ENCODE data around the gene NT5E.

NT5E gene

DNA sequence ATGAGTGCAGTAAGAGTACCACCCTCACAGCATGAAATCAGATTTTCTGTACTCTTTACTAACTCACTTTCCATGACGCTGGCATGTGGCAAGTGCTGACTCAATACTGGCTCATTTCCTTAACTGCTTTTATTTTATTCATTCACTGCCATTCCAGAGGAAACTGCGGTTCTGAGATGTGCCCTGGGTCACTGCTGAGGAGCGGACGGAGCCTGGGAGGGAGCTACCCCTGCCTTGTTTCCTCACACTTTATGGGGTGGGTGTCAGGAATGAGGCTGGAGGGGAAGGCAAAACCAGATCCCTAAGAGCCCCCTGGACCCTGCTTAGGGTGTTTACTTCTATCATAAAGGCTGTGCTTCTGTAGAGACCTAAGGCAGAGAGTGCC, 14.4 kb downstream of the NT5E start:
- no peak overlapping the region for H3K4me3 ChIP-seq (ENCODE audit: low read depth, low read length)
- TF ChIP-seq, protein P1, sequence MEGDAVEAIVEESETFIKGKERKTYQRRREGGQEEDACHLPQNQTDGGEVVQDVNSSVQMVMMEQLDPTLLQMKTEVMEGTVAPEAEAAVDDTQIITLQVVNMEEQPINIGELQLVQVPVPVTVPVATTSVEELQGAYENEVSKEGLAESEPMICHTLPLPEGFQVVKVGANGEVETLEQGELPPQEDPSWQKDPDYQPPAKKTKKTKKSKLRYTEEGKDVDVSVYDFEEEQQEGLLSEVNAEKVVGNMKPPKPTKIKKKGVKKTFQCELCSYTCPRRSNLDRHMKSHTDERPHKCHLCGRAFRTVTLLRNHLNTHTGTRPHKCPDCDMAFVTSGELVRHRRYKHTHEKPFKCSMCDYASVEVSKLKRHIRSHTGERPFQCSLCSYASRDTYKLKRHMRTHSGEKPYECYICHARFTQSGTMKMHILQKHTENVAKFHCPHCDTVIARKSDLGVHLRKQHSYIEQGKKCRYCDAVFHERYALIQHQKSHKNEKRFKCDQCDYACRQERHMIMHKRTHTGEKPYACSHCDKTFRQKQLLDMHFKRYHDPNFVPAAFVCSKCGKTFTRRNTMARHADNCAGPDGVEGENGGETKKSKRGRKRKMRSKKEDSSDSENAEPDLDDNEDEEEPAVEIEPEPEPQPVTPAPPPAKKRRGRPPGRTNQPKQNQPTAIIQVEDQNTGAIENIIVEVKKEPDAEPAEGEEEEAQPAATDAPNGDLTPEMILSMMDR (IDR thresholded peaks at IDR 0.05; ENCODE audit: borderline replicate concordance, insufficient read depth, low read depth, low read length), result no peak

DNA sequence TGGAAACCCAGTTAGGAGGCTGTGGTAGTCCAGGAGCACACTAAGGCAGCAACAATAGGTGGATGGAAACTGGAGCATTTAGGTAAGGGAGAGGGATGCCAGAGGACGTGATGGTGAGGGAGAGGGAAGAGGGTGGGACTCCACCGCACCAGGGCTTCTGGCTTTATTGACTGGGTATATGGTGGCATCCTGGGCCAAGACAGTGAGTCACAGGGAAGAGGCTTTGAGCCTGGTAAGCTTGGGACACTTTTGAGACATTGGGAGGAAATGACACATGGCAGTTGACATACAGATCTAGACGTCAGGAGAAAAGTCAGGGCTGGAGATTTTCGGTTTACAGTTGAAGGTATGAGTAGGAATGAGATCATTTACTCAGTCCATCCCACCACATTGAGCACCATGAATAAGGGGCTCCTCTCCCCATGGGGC, 14.9 kb downstream of the NT5E start:
- H3K4me3 ChIP-seq (ENCODE audit: low read depth, low read length), result no peak overlapping the region
- TF ChIP-seq, protein P1 (IDR thresholded peaks at IDR 0.05; ENCODE audit: borderline replicate concordance, insufficient read depth, low read depth, low read length), result no peak

DNA sequence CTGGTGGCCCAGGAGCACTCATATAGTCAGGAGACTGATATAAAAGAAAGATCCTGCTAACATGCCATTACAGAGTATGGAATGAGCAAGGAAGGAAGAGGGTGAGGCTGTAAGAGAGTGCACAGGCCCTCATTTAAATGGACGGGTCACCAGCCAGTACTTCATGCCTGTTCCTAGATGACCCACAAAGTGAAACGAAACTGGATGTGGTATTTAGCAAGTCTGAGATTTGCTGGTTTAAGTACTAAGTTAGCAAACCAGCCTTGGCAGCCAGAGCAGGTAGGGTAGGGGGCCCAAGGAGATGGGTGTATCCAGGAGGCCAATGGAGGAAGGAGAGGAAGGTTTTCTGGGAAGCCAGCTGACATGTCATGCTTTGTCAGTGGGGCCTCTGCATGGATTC, 15.9 kb downstream of the NT5E start:
- TF ChIP-seq, protein P1 (IDR thresholded peaks at IDR 0.05; ENCODE audit: borderline replicate concordance, insufficient read depth, low read depth, low read length), result no peak
- no peak overlapping the region for H3K4me3 ChIP-seq (ENCODE audit: low read depth, low read length)

DNA sequence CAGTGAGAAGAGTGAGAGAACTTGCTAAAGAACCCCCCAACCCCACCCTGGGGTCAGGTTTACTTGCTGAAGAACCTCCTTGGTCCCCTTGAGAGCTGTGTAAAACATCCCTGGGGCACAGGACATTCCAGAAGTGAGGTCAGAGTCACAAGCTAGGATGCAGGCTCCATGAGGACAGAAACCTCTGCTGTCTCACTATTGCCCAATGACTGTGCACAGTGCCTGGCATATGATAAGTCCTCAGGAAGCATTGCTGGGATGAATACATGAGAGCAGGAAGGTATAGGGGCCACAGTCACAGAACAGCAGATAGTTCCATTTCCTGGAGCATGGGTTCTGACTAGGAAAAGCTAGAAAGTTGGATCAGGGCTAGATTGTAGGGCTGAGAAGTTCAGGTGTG, 18.4 kb downstream of the NT5E start:
- no peak overlapping the region for H3K4me3 ChIP-seq (ENCODE audit: low read depth, low read length)
- TF ChIP-seq, protein P1 (IDR thresholded peaks at IDR 0.05; ENCODE audit: borderline replicate concordance, insufficient read depth, low read depth, low read length), result no peak

DNA sequence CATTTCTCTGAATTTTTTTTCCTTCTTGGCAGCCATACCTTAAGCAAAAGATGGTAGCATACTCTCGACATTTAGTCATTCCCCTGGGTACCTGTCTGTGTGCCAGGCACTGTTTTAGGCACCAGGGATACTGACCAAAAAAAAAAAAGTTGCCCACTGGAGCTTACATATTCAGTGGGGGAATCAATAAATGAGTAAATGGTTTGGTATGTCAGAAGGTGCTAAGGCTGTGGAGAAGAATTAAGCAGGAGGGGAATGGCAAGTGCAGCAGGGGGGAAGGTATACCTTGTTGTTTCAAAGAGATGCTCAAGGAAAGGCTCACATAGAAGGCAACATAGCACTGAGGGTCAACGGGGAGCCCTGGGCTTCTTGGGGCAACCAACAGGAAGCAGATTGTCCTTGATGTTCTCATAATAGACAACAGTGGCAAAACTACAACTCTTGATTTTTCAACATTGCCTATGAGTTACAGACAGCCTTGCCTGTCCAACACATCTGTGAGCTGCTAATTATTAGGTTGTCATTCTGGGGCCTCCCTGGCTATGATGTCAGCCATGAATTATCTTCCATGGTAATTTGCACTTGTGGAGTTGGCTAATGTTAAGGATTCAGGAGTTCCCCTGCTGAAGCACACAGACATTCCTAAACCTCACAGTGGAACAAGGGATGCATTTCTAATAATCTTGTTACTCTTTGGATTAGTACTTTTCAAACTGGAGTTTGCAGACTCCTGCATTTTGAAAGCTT, 19.6 kb downstream of the NT5E start:
- no peak overlapping the region for H3K4me3 ChIP-seq (ENCODE audit: low read depth, low read length)
- TF ChIP-seq, protein P1 (IDR thresholded peaks at IDR 0.05; ENCODE audit: borderline replicate concordance, insufficient read depth, low read depth, low read length), result no peak

DNA sequence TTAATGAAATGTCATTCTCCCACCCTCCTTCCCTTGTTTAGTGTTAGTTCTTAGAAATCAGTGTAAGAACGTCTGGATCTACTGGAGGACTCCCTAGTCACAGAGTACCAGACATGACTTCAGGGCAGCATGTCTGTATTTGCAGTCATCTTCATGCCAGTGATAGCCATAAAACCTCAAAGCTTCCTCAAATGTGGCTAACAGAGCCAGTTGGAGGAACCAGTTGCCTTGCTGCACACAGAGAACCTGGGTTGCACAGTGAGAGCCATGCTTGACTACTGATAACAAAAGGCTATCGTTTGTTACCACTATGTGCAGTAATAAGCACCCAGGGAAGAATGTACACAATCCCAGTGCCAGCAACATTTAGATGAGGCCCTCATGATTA, 20.1 kb downstream of the NT5E start:
- TF ChIP-seq, protein P1 (IDR thresholded peaks at IDR 0.05; ENCODE audit: borderline replicate concordance, insufficient read depth, low read depth, low read length), result no peak
- H3K4me3 ChIP-seq (ENCODE audit: low read depth, low read length), result no peak overlapping the region

DNA sequence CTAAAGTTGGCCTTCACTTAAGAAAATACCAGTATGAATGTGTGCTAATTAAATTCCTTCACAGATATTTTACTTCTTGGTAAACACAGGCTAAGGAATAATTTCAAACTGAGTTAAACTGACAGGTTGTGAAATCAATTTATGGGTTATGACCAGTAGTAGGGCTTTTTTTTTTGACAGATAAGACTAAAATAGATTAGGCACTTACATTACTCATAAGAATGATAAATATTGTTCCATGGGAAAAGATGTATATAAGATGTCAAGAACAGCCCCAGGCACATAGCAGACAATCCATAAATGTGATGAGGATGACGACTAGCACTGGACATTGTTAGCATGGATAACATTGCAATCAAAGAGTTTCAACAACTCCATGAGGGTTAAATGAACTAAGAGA, 22.9 kb downstream of the NT5E start:
- no peak overlapping the region for H3K4me3 ChIP-seq (ENCODE audit: low read depth, low read length)
- TF ChIP-seq, protein P1 (IDR thresholded peaks at IDR 0.05; ENCODE audit: borderline replicate concordance, insufficient read depth, low read depth, low read length), result no peak
